ENCODE measurements around the gene FAM98C.

GRCh38 chr19:38387550-38388348, 15.1 kb upstream of the FAM98C start, which contains the start of gene GGN:
- TF ChIP-seq CTCF (conservative IDR thresholded peaks at IDR 0.05; ENCODE audit: low read length) (no peak), EZH2phosphoT487 (IDR thresholded peaks at IDR 0.05; ENCODE audit: borderline replicate concordance, low read depth, low read length) (no peak)

Data from OCI-LY7 (cell line).